ENCODE data around the gene GAPDH.

DNA sequence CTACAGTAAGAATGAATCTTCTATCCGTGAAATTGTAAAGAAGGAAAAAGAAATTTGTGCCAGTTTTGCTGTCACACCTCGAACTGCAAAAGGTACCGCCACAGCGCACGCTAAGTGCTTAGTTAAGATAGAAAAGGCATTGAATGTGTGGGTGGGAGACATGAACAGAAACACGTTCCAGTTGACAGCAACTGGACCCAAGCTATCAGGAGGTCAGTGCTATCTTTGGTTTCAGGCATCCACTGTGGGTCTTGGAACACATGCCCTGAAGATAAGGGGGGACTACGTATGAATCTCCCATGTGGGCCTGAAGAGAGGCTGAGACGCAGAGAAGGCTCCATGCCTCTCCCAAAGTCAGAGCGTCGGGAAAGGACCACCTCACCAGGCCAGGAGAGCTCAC is 11.7 kb downstream of the GAPDH start:
- TF ChIP-seq, protein P1, sequence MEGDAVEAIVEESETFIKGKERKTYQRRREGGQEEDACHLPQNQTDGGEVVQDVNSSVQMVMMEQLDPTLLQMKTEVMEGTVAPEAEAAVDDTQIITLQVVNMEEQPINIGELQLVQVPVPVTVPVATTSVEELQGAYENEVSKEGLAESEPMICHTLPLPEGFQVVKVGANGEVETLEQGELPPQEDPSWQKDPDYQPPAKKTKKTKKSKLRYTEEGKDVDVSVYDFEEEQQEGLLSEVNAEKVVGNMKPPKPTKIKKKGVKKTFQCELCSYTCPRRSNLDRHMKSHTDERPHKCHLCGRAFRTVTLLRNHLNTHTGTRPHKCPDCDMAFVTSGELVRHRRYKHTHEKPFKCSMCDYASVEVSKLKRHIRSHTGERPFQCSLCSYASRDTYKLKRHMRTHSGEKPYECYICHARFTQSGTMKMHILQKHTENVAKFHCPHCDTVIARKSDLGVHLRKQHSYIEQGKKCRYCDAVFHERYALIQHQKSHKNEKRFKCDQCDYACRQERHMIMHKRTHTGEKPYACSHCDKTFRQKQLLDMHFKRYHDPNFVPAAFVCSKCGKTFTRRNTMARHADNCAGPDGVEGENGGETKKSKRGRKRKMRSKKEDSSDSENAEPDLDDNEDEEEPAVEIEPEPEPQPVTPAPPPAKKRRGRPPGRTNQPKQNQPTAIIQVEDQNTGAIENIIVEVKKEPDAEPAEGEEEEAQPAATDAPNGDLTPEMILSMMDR (IDR thresholded peaks at IDR 0.05): no peak
- no peak for TF ChIP-seq POLR2A (IDR thresholded peaks at IDR 0.05)

Data from body of pancreas (tissue), 4 donors.